ENCODE results near the gene YKT6. TPM values are rescaled to one million over a fixed set of nuclear protein-coding genes. Genes with fewer than 3 reads are reported as not detected.

Gene YKT6
- total RNA-seq, 1 donor from 2014 or later, result 83.7 TPM

DNA sequence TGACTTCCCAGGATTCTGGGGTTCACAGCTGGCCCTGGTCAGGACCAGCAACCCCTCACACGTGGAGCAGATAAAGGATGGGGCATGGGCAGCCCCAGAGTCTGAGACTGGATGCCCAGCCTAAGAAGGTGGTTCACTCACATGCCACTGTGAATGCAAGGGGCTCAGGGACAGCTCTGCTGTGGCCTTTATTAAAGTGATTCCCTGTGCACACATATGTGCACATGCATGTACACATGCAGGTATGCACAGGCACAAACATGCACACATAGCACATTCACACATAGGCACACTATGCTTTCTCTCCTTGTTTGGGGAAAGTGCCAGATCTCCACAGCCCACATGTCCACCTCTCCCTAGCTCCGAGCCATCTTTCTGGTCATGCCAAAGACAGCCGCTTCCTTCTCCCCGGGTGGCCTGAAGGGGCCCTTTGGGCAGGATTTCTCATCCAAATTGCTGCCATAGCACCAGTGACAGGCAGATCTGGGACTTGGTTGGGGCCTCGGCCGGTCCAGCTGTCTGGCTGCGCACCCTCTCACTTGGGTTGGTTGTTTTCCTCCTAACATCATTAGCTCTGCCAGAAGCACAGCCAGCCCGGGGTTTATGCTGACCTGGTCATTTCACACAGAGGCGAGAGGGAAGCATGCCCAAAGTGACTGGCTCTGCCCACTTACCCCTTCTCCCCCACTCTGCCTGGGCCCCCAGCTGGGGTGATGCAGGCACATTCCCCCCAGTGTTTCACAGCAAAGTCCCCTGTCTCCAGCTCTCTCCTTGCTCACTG is 13.0 kb upstream of the YKT6 start:
- Mint-ChIP-seq H3K36me3 (no peaks in the 10 kb centered on the region), H3K9me3 (peaks cover 4% of the 10 kb centered on the region), H3K4me1 (no peaks in the 10 kb centered on the region), H3K27ac (no peak overlapping the region), H3K4me3 (no peak overlapping the region), H3K27me3 (ENCODE audit: low read depth) (peaks cover 26% of the 10 kb centered on the region)
- peak in 1 of 2 experiments; percentile 34 for DNase-seq (ENCODE audit: low spot score in 2 of 2, unreplicated experiment in 2 of 2)
- TF ChIP-seq, protein P1, sequence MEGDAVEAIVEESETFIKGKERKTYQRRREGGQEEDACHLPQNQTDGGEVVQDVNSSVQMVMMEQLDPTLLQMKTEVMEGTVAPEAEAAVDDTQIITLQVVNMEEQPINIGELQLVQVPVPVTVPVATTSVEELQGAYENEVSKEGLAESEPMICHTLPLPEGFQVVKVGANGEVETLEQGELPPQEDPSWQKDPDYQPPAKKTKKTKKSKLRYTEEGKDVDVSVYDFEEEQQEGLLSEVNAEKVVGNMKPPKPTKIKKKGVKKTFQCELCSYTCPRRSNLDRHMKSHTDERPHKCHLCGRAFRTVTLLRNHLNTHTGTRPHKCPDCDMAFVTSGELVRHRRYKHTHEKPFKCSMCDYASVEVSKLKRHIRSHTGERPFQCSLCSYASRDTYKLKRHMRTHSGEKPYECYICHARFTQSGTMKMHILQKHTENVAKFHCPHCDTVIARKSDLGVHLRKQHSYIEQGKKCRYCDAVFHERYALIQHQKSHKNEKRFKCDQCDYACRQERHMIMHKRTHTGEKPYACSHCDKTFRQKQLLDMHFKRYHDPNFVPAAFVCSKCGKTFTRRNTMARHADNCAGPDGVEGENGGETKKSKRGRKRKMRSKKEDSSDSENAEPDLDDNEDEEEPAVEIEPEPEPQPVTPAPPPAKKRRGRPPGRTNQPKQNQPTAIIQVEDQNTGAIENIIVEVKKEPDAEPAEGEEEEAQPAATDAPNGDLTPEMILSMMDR (IDR thresholded peaks at IDR 0.05; ENCODE audit: unreplicated experiment), result no peak

DNA sequence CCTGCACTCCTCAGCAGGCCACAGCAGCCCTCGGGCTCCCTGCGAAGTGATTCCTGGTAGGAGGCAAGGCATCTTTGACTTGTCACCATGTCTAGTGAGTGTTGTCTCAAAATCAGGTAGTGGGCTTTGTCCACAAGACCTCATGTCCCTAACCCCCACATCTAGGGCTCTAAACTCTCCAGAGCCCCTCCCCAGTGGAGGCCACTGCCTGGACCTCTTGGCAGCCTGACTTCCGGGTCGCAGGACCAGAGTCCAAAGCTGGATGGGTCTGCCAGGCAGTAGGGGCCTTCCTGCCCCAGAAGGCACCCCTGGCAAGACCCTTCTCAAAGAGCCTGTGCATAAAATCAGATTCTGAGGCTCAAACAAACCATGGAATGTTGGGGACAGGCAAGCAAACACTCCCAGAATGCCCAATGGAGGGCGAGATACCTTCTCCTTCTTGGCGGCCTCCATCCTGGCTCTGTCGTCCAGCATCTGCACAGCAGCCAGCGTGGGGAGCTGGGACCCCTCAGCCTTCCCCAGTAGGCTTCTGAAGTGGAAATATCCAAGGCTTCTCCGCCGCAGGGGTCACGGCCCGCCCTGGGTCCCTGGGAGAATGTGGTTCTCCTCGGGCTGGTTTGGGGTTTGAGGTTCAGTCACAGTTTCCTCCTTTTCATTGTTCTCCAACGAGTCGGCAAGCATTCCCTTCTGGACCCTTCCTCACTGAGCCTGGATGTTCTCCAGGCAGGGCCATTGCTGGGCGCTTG is 12.1 kb upstream of the YKT6 start:
- Mint-ChIP-seq H3K27ac (no peak overlapping the region), H3K4me3 (no peak overlapping the region), H3K36me3 (no peaks in the 10 kb centered on the region)

DNA sequence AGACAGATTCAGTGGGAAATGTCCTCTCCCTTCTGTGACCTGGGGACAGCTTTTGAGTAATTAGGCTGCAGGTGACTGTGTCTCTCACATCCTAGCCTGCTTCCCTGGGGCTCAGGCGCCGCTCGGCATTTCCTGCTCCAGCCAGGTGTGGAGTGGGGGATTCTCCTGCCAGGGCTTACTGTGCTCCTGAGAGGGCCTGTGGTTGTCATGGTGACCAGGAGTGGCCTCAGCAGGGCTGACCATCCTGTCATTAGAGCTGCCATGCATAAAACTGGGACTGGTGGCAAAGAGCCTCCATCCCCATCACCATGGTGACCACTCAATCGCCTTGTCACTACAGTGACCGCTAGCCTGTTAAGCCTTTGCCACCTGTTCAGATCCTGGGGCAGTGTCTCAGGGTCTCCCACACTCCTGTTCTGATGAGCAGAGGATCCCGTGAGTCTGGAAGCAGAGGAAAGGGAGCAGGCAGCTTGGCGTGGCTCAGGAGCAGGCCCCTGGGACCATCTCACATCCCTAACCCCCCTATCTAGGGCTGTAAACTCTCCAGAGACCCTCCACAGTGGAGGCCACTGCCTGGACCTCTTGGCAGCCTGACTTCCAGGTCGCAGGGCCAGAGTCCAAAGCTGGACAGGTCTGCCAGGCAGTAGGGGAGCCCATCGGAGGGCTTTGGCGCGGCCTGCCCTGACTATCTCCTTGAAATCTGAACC is 11.3 kb upstream of the YKT6 start, which contains the start of gene GCK:
GCK (minus strand) TSS at position 154 of the 707 bp plus-strand sequence. CDS start 486 bp downstream, outside the sequence.
- Mint-ChIP-seq H3K27ac (no peak within 1 kb of the TSS), H3K4me1 (no peaks in the 10 kb centered on the region), H3K27me3 (ENCODE audit: low read depth) (peaks cover 30% of the 10 kb centered on the region), H3K36me3 (no peaks in the 10 kb centered on the region), H3K4me3 (no peak within 1 kb of the TSS), H3K9me3 (no peaks in the 10 kb centered on the region)
- no peak for DNase-seq (ENCODE audit: low spot score in 2 of 2, unreplicated experiment in 2 of 2)
- TF ChIP-seq, protein P1 (IDR thresholded peaks at IDR 0.05; ENCODE audit: unreplicated experiment), result no peak

More for the DNA sequence above, 12.1 kb upstream of the YKT6 start:
- TF ChIP-seq, protein P1 (IDR thresholded peaks at IDR 0.05; ENCODE audit: unreplicated experiment), result no peak
- Mint-ChIP-seq H3K9me3 (no peaks in the 10 kb centered on the region), H3K4me1 (no peaks in the 10 kb centered on the region), H3K27me3 (ENCODE audit: low read depth) (peaks cover 28% of the 10 kb centered on the region)
- DNase-seq (ENCODE audit: low spot score in 2 of 2, unreplicated experiment in 2 of 2), result peak in 1 of 2 experiments; percentile 31

DNA sequence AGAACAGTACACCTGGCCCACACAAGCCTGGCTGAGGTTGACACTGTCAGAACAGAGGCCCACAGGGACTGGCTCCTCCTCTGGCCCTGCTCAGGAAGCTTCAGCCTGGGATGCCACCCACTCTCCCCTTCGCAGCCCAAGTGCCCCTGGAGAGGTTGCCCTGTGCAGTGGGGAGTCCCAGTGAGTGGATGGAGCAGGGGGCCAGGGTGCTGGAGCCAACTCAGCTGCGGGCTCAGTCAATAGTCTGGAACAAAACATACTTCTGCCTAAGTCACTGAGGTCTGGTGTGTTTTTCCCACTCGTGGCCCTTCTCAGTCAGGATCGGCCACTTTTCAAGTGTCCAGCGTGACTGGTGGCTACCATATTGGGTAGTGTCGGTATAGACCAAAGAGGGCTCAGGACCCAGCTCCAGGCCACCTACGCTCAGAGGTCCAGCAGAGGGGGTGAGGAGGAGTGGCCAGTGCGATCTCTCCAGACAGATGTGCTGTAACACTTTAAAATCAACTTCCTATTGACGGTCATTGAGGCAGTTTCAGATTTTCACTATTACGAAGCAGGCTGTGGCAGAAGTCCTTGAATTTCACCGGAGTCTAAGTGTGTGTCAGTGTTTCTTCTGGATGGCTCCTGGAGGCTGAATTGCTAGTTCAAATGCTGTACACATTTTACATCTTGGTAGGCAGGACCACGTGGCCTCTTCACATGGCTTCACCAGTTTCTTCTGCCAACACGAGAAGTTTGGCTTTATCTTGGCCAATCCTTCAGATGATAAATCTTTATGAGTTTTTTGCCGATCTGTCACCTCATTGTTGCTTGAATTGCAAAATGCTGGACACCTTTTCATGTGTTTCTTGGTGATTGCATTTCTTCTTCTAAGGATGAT is 10.5 kb upstream of the YKT6 start:
- Mint-ChIP-seq H3K4me3 (no peak overlapping the region), H3K4me1 (no peaks in the 10 kb centered on the region), H3K36me3 (no peaks in the 10 kb centered on the region), H3K9me3 (no peaks in the 10 kb centered on the region), H3K27ac (no peak overlapping the region), H3K27me3 (ENCODE audit: low read depth) (peaks cover 30% of the 10 kb centered on the region)
- TF ChIP-seq, protein P1 (IDR thresholded peaks at IDR 0.05; ENCODE audit: unreplicated experiment), result no peak
- no peak for DNase-seq (ENCODE audit: low spot score in 2 of 2, unreplicated experiment in 2 of 2)

DNA sequence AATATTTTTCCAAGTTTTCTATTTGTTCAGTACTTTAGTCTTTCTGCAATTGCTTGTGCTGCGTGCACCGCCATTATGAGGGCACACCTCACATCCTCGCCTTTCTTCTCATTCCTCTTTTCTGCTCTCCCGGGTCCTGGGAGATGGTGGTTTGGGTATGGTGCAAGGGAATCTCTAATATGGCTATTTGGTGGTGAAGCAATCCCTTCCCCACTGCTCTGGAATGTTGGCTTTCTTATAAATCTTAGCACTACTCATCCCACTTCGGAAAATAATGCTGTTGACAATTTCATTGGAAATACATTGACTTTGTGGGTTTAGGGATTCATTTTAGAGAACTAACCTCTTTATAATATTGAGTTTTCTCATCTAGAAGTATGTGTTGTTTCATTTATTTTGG is 9.6 kb upstream of the YKT6 start:
- Mint-ChIP-seq H3K4me3 (no peak overlapping the region), H3K9me3 (no peaks in the 10 kb centered on the region), H3K27ac (no peak overlapping the region), H3K27me3 (ENCODE audit: low read depth) (peaks cover 30% of the 10 kb centered on the region), H3K4me1 (no peaks in the 10 kb centered on the region), H3K36me3 (no peaks in the 10 kb centered on the region)
- TF ChIP-seq, protein P1 (IDR thresholded peaks at IDR 0.05; ENCODE audit: unreplicated experiment), result no peak
- DNase-seq (ENCODE audit: low spot score in 2 of 2, unreplicated experiment in 2 of 2), result no peak
